ENCODE measurements around the gene ACP2. TPM values are rescaled to one million over a fixed set of nuclear protein-coding genes. Genes with fewer than 3 reads are reported as not detected.

The ACP2 gene
- polyA plus RNA-seq, 3 donors, result 13.1 to 25.3 (median 20.5) TPM

- H3K27me3 Mint-ChIP-seq (ENCODE audit: low read depth in 3 of 3), result no peaks in the 10 kb centered on the region
- H3K4me3 Mint-ChIP-seq, result peak overlapping the region; percentile 95 to 100
- peak overlapping the region in 1 of 2 donors; percentile 92 for H3K27ac ChIP-seq (ENCODE audit: low read depth in 1 of 2, low read length in 2 of 2)
- peaks cover 18 to 26% of the 10 kb centered on the region in 2 donors for H3K36me3 ChIP-seq (replicated peaks in 1 of 2; ENCODE audit: control insufficient read depth in 1 of 2, insufficient read depth in 2 of 2, low read length in 2 of 2)
- peaks cover 23 to 28% of the 10 kb centered on the region in 2 donors for H3K36me3 Mint-ChIP-seq
- intact Hi-C loops (cut with micrococcal nuclease), result loop anchor here (1.0 to 10.0 kb wide), 3 partner anchors 20 to 317 kb away; partner anchors contain the start of gene CSTPP1 (in 1 of the 2)
- 100% methylated on average over 2 of the region's 3 CpGs for WGBS (ENCODE audit: insufficient coverage)
- H3K4me3 ChIP-seq (replicated peaks in 1 of 3; ENCODE audit: low read depth in 2 of 3, low read length in 3 of 3), result peak overlapping the region; percentile 76 to 97 (median 95)
- H3K9ac ChIP-seq (ENCODE audit: insufficient read depth, low read length, poor library complexity, severe bottlenecking), result peak overlapping the region; percentile 81
- peaks cover 27% of the 10 kb centered on the region for H3K79me2 ChIP-seq (ENCODE audit: insufficient read depth, low read length)
- H3K27ac Mint-ChIP-seq, result peak overlapping the region in 5 of 7 donors; percentile 92 to 99 (median 98)
- H3K4me2 ChIP-seq (replicated peaks; ENCODE audit: extremely low read depth, low read length, poor library complexity, severe bottlenecking), result peak overlapping the region; percentile 92
- TF ChIP-seq CTCF (IDR thresholded peaks at IDR 0.05), result no peak
- H3K27me3 ChIP-seq (ENCODE audit: control insufficient read depth in 2 of 2, insufficient read depth in 2 of 2, low read length in 2 of 2), result no peaks in the 10 kb centered on the region
- DNase-seq, result no peak
- peaks cover 0 to 2% (median 0%) of the 10 kb centered on the region in 7 donors for H3K9me3 Mint-ChIP-seq
- no peaks in the 10 kb centered on the region for H3K9me3 ChIP-seq (replicated peaks in 1 of 2; ENCODE audit: control insufficient read depth in 1 of 2, insufficient read depth in 1 of 2, low read length in 2 of 2)
- peak overlapping the region; percentile 91 for H2AFZ ChIP-seq (ENCODE audit: insufficient read depth, low read depth, low read length, poor library complexity, severe bottlenecking)
- H4K20me1 ChIP-seq (ENCODE audit: insufficient read depth, low read length), result no peaks in the 10 kb centered on the region
- peaks cover 25 to 31% of the 10 kb centered on the region in 2 donors for H3K4me1 ChIP-seq (ENCODE audit: control insufficient read depth in 1 of 2, insufficient read depth in 2 of 2, low read length in 2 of 2)
- peaks cover 31% of the 10 kb centered on the region for H3K4me1 Mint-ChIP-seq
Observed at GRCh38 chr11:47249378-47249715, 733 bp upstream of the ACP2 start.

- peak overlapping the region; percentile 81 for H3K9ac ChIP-seq (ENCODE audit: insufficient read depth, low read length, poor library complexity, severe bottlenecking)
- Mint-ChIP-seq H3K27me3 (ENCODE audit: low read depth in 3 of 3) (no peaks in the 10 kb centered on the region), H3K27ac (peak overlapping the region; percentile 92 to 99 (median 98)), H3K4me3 (peak overlapping the region; percentile 95 to 100), H3K36me3 (peaks cover 31 to 35% of the 10 kb centered on the region in 2 donors), H3K4me1 (peaks cover 25% of the 10 kb centered on the region), H3K9me3 (peaks cover 0 to 2% (median 0%) of the 10 kb centered on the region in 7 donors)
- H3K79me2 ChIP-seq (ENCODE audit: insufficient read depth, low read length), result peaks cover 27% of the 10 kb centered on the region
- TF ChIP-seq CTCF (IDR thresholded peaks at IDR 0.05), result no peak
- H2AFZ ChIP-seq (ENCODE audit: insufficient read depth, low read depth, low read length, poor library complexity, severe bottlenecking), result peak overlapping the region; percentile 91
- no peaks in the 10 kb centered on the region for H3K9me3 ChIP-seq (replicated peaks in 1 of 2; ENCODE audit: control insufficient read depth in 1 of 2, insufficient read depth in 1 of 2, low read length in 2 of 2)
- H4K20me1 ChIP-seq (ENCODE audit: insufficient read depth, low read length), result no peaks in the 10 kb centered on the region
- intact Hi-C loops (cut with micrococcal nuclease), result loop anchor here (5.0 to 10.0 kb wide), 2 partner anchors 313 to 316 kb away; partner anchors contain the start of gene CSTPP1 (in 1 of the 2)
- peaks cover 15 to 21% of the 10 kb centered on the region in 2 donors for H3K4me1 ChIP-seq (ENCODE audit: control insufficient read depth in 1 of 2, insufficient read depth in 2 of 2, low read length in 2 of 2)
- 0% methylated on average over 6 of the region's 7 CpGs for WGBS (ENCODE audit: insufficient coverage)
- H3K4me2 ChIP-seq (replicated peaks; ENCODE audit: extremely low read depth, low read length, poor library complexity, severe bottlenecking), result peak overlapping the region; percentile 92
- DNase-seq, result peak in 2 of 3 donors; percentile 15 to 21
- H3K4me3 ChIP-seq (replicated peaks in 1 of 3; ENCODE audit: low read depth in 2 of 3, low read length in 3 of 3), result peak overlapping the region; percentile 76 to 97 (median 95)
- H3K27me3 ChIP-seq (ENCODE audit: control insufficient read depth in 2 of 2, insufficient read depth in 2 of 2, low read length in 2 of 2), result no peaks in the 10 kb centered on the region
- peak overlapping the region; percentile 61 to 92 for H3K27ac ChIP-seq (ENCODE audit: low read depth in 1 of 2, low read length in 2 of 2)
- peaks cover 23 to 37% of the 10 kb centered on the region in 2 donors for H3K36me3 ChIP-seq (replicated peaks in 1 of 2; ENCODE audit: control insufficient read depth in 1 of 2, insufficient read depth in 2 of 2, low read length in 2 of 2)
Observed at GRCh38 chr11:47248304-47248663, 330 bp downstream of the ACP2 start.
